Right lobe of liver (tissue), 4 donors: ENCODE measurements around the gene D2HGDH.

Source experiments
- POLR2A ChIP-seq: fragments of 450-650 bp; IDR thresholded peaks from one replicate; pipeline ENCODE4 v1.6.1; 2017; ENCODE audit warnings: antibody characterized with exemption, mild to moderate bottlenecking
- TF ChIP-seq, protein P1 (sequence below), 4 donors: fragments of 200-600 bp in 3 of 4; fragments of 450-650 bp in 1 of 4; IDR thresholded peaks; one replicate each; pipeline versions ENCODE4 v1.5.1 to v1.8.0; 2016 to 2022; ENCODE audit warnings: antibody characterized with exemption in 4 of 4, mild to moderate bottlenecking in 2 of 4
- donor health status: DM: no; HTN: no; CAD: no.
- donor health status: DM: no; HTN: no; CAD: no.
- donor health status: DM: no; HTN: yes; CAD: no.

- TF ChIP-seq, protein P1, sequence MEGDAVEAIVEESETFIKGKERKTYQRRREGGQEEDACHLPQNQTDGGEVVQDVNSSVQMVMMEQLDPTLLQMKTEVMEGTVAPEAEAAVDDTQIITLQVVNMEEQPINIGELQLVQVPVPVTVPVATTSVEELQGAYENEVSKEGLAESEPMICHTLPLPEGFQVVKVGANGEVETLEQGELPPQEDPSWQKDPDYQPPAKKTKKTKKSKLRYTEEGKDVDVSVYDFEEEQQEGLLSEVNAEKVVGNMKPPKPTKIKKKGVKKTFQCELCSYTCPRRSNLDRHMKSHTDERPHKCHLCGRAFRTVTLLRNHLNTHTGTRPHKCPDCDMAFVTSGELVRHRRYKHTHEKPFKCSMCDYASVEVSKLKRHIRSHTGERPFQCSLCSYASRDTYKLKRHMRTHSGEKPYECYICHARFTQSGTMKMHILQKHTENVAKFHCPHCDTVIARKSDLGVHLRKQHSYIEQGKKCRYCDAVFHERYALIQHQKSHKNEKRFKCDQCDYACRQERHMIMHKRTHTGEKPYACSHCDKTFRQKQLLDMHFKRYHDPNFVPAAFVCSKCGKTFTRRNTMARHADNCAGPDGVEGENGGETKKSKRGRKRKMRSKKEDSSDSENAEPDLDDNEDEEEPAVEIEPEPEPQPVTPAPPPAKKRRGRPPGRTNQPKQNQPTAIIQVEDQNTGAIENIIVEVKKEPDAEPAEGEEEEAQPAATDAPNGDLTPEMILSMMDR (IDR thresholded peaks at IDR 0.05), result no peak
- TF ChIP-seq POLR2A, result no peak
Observed at GRCh38 chr2:241695651-241696050, 38.8 kb upstream of the D2HGDH start.
